ENCODE data around the gene ADAMTSL1.

The ADAMTSL1 gene

GRCh38 chr9:18673179-18673578 lies 199.2 kb downstream of the ADAMTSL1 start:
- DNase-seq = no peak

GRCh38 chr9:18675332-18675731 lies 201.4 kb downstream of the ADAMTSL1 start:
- DNase-seq = no peak

- no peak for DNase-seq
Observed at GRCh38 chr9:18675973-18676372, 202.0 kb downstream of the ADAMTSL1 start.

- no peak for DNase-seq
Observed at GRCh38 chr9:18676525-18676924, 202.6 kb downstream of the ADAMTSL1 start.

GRCh38 chr9:18678821-18679590 lies 205.1 kb downstream of the ADAMTSL1 start:
- no peak for DNase-seq

GRCh38 chr9:18682907-18683306 lies 209.0 kb downstream of the ADAMTSL1 start:
- DNase-seq = no peak

GRCh38 chr9:18683312-18683711 lies 209.4 kb downstream of the ADAMTSL1 start:
- DNase-seq = no peak

GRCh38 chr9:18683851-18684250 lies 209.9 kb downstream of the ADAMTSL1 start:
- no peak for DNase-seq

GRCh38 chr9:18684593-18685317 lies 210.8 kb downstream of the ADAMTSL1 start:
- no peak for DNase-seq

- DNase-seq = no peak
Observed at GRCh38 chr9:18688581-18689565, 214.9 kb downstream of the ADAMTSL1 start.

- no peak for DNase-seq
Observed at GRCh38 chr9:18689921-18690320, 216.0 kb downstream of the ADAMTSL1 start.

- DNase-seq = no peak
Observed at GRCh38 chr9:18692268-18692667, 218.3 kb downstream of the ADAMTSL1 start.

GRCh38 chr9:18692962-18693361 lies 219.0 kb downstream of the ADAMTSL1 start:
- DNase-seq = no peak

GRCh38 chr9:18694959-18695668 lies 221.2 kb downstream of the ADAMTSL1 start:
- DNase-seq = no peak

GRCh38 chr9:18698992-18699391 lies 225.0 kb downstream of the ADAMTSL1 start:
- no peak for DNase-seq

- DNase-seq = no peak
Observed at GRCh38 chr9:18699764-18700163, 225.8 kb downstream of the ADAMTSL1 start.

GRCh38 chr9:18700714-18701113 lies 226.8 kb downstream of the ADAMTSL1 start:
- DNase-seq = no peak

GRCh38 chr9:18703151-18703900 lies 229.4 kb downstream of the ADAMTSL1 start:
- DNase-seq = no peak

GRCh38 chr9:18703901-18704379 lies 230.0 kb downstream of the ADAMTSL1 start:
- no peak for DNase-seq

GRCh38 chr9:18705796-18706392 lies 231.9 kb downstream of the ADAMTSL1 start:
- no peak for DNase-seq

- no peak for DNase-seq
Observed at GRCh38 chr9:18706648-18707047, 232.7 kb downstream of the ADAMTSL1 start.

Data from T-helper 1 cell (primary cell).